Hepatocyte (in vitro differentiated cells): ENCODE data around the gene BLM. TPM values are rescaled to one million over a fixed set of nuclear protein-coding genes. Genes with fewer than 3 reads are reported as not detected.
A peak's percentile ranks its signal among the peaks of the same experiment; 100 is the strongest.

ENCODE experiments used
- DNase-seq: peaks from one replicate; pipeline ENCODE4 v3.0.0-alpha.2; 2016; ENCODE audit warnings: low spot score
- H2AFZ ChIP-seq: fragments of 200-600 bp; sonication (generic); 2 replicates; pipeline ENCODE4 v1.6.0; 2016; ENCODE audit warnings: antibody characterized with exemption, mild to moderate bottlenecking
- H3K27ac ChIP-seq: fragments of 200-600 bp; sonication (generic); 2 replicates; pipeline ENCODE4 v1.5.1; 2016; ENCODE audit warnings: mild to moderate bottlenecking
- H3K27me3 ChIP-seq: fragments of 200-600 bp; sonication (generic); 2 replicates; pipeline ENCODE4 v1.6.1; 2016
- H3K36me3 ChIP-seq: fragments of 200-600 bp; sonication (generic); replicated peaks from 2 replicates; pipeline ENCODE4 v1.5.1; 2016; ENCODE audit warnings: low read depth; ENCODE audit not compliant: insufficient read depth
- H3K4me1 ChIP-seq: fragments of 200-600 bp; sonication (generic); 2 replicates; pipeline ENCODE4 v1.5.1; 2016; ENCODE audit warnings: mild to moderate bottlenecking, moderate library complexity; ENCODE audit not compliant: insufficient read depth
- H3K4me2 ChIP-seq: fragments of 200-600 bp; sonication (generic); 2 replicates; pipeline ENCODE4 v1.6.0; 2016
- H3K4me3 ChIP-seq: fragments of 200-600 bp; sonication (generic); 2 replicates; pipeline ENCODE4 v1.5.1; 2016; ENCODE audit warnings: mild to moderate bottlenecking
- H3K79me2 ChIP-seq: fragments of 200-600 bp; sonication (generic); 2 replicates; pipeline ENCODE4 v1.6.0; 2017; ENCODE audit warnings: mild to moderate bottlenecking
- H3K9me2 ChIP-seq: fragments of 200-600 bp; sonication (generic); replicated peaks from 2 replicates; pipeline ENCODE4 v1.6.0; 2017; ENCODE audit warnings: mild to moderate bottlenecking; ENCODE audit not compliant: insufficient read depth
- H3K9me3 ChIP-seq: fragments of 200-600 bp; sonication (generic); 2 replicates; pipeline ENCODE4 v1.5.1; 2016; ENCODE audit warnings: low read depth, mild to moderate bottlenecking
- H4K20me1 ChIP-seq: fragments of 200-600 bp; sonication (generic); 2 replicates; pipeline ENCODE4 v1.6.0; 2016; ENCODE audit warnings: mild to moderate bottlenecking; ENCODE audit not compliant: insufficient read depth, poor library complexity, severe bottlenecking
- CTCF ChIP-seq: fragments of 200-600 bp; sonication (generic); IDR thresholded peaks from 2 replicates; pipeline ENCODE4 v1.5.1; 2016; ENCODE audit warnings: antibody characterized with exemption, mild to moderate bottlenecking; ENCODE audit not compliant: poor library complexity
- EZH2 ChIP-seq: fragments of 200-600 bp; sonication (generic); IDR thresholded peaks from 2 replicates; pipeline ENCODE4 v1.6.1; 2016; ENCODE audit warnings: antibody characterized with exemption, mild to moderate bottlenecking, borderline replicate concordance
- EZH2phosphoT487 ChIP-seq: fragments of 200-600 bp; sonication (generic); IDR thresholded peaks from one replicate; pipeline ENCODE4 v1.6.1; 2018; ENCODE audit warnings: antibody characterized with exemption, mild to moderate bottlenecking, low read depth, moderate library complexity; ENCODE audit not compliant: unreplicated experiment, severe bottlenecking
- WGBS: methylation state at CpG from one replicate; pipeline ENCODE4 v1.1.6; 2016; ENCODE audit warnings: low lambda C conversion rate; ENCODE audit errors: missing lambda C conversion rate; 5-methylcytosine and 5-hydroxymethylcytosine counted together
- polyA plus RNA-seq: library from polyadenylated mRNA; unstranded; fragments of >200 nt; fragmentation: Nextera tagmentation; extraction: Ambion mirVana; gene quantifications from 2 replicates; pipeline ENCODE4 v1.2.1, GENCODE V29; 2016
- total RNA-seq: library from RNA; depleted of rRNA; stranded (reverse); fragments of >200 nt; gene quantifications from 2 replicates; pipeline ENCODE4 v1.2.3, GENCODE V29; 2014

Gene BLM
- total and polyA plus RNA-seq, 2 experiments from 2014 or later: 1.7 to 3.5 TPM

GRCh38 chr15:90839187-90840071 is 122.3 kb downstream of the BLM start:
- Histone ChIP-seq H3K9me3 (no peaks in the 10 kb centered on the region), H3K4me2 (peak overlapping the region; percentile 41), H4K20me1 (no peaks in the 10 kb centered on the region), H3K36me3 (no peaks in the 10 kb centered on the region), H3K27ac (peak overlapping the region; percentile 61), H3K4me1 (peaks cover 10% of the 10 kb centered on the region), H2AFZ (no peak overlapping the region), H3K79me2 (no peaks in the 10 kb centered on the region), H3K4me3 (no peak overlapping the region), H3K27me3 (no peaks in the 10 kb centered on the region), H3K9me2 (no peaks in the 10 kb centered on the region)
- TF ChIP-seq CTCF (no peak), EZH2phosphoT487 (no peak), EZH2 (no peak)
- DNase-seq: peak; percentile 63
- WGBS: 53% methylated on average over 19 of the region's 19 CpGs

GRCh38 chr15:90840157-90840855 is 123.2 kb downstream of the BLM start:
- Histone ChIP-seq H3K9me3 (no peaks in the 10 kb centered on the region), H3K4me3 (no peak overlapping the region), H3K36me3 (no peaks in the 10 kb centered on the region), H4K20me1 (no peaks in the 10 kb centered on the region), H3K27me3 (no peaks in the 10 kb centered on the region), H2AFZ (no peak overlapping the region), H3K4me2 (no peak overlapping the region), H3K27ac (no peak overlapping the region), H3K9me2 (no peaks in the 10 kb centered on the region), H3K4me1 (peaks cover 10% of the 10 kb centered on the region), H3K79me2 (no peaks in the 10 kb centered on the region)
- TF ChIP-seq EZH2 (no peak), EZH2phosphoT487 (no peak), CTCF (no peak)
- no peak for DNase-seq
- WGBS: 92% methylated on average over 18 of the region's 18 CpGs

GRCh38 chr15:90840954-90841353 is 123.8 kb downstream of the BLM start:
- no peaks in the 10 kb centered on the region for H3K79me2 ChIP-seq
- H3K4me1 ChIP-seq: peaks cover 13% of the 10 kb centered on the region
- no peaks in the 10 kb centered on the region for H3K27me3 ChIP-seq
- no peak overlapping the region for H3K4me2 ChIP-seq
- no peaks in the 10 kb centered on the region for H3K9me2 ChIP-seq
- no peak for TF ChIP-seq EZH2
- TF ChIP-seq CTCF: no peak
- no peak for TF ChIP-seq EZH2phosphoT487
- H3K27ac ChIP-seq: no peak overlapping the region
- no peaks in the 10 kb centered on the region for H4K20me1 ChIP-seq
- H3K36me3 ChIP-seq: no peaks in the 10 kb centered on the region
- no peaks in the 10 kb centered on the region for H3K9me3 ChIP-seq
- DNase-seq: peak; percentile 37
- no peak overlapping the region for H2AFZ ChIP-seq
- 60% methylated on average over 8 of the region's 8 CpGs for WGBS
- H3K4me3 ChIP-seq: no peak overlapping the region
